ENCODE data around the gene FRAS1. TPM values are rescaled to one million over a fixed set of nuclear protein-coding genes. Genes with fewer than 3 reads are reported as not detected.

FRAS1 gene
- total RNA-seq, 1 donor from 2014 or later = 163 TPM

- no peaks in the 10 kb centered on the region for H3K27me3 Mint-ChIP-seq
- H3K9me3 Mint-ChIP-seq (ENCODE audit: low read depth) = no peaks in the 10 kb centered on the region
- TF ChIP-seq CTCF (IDR thresholded peaks at IDR 0.05; ENCODE audit: unreplicated experiment) = no peak
- H3K36me3 Mint-ChIP-seq (ENCODE audit: insufficient read depth) = peaks cover 32% of the 10 kb centered on the region
- no peak overlapping the region for H3K27ac Mint-ChIP-seq
- H3K4me1 Mint-ChIP-seq (ENCODE audit: low read depth) = no peaks in the 10 kb centered on the region
- H3K4me3 Mint-ChIP-seq (ENCODE audit: low read depth) = no peak overlapping the region
- no peak for DNase-seq (ENCODE audit: low spot score, unreplicated experiment)
These were observed 361.3 kb downstream of the FRAS1 start for GRCh38 chr4:78418406-78418805.

GRCh38 chr4:78423790-78424189 is 366.7 kb downstream of the FRAS1 start:
- TF ChIP-seq CTCF (IDR thresholded peaks at IDR 0.05; ENCODE audit: unreplicated experiment) = no peak
- no peak for DNase-seq (ENCODE audit: low spot score, unreplicated experiment)
- Mint-ChIP-seq H3K27me3 (no peaks in the 10 kb centered on the region), H3K4me3 (ENCODE audit: low read depth) (no peak overlapping the region), H3K9me3 (ENCODE audit: low read depth) (no peaks in the 10 kb centered on the region), H3K36me3 (ENCODE audit: insufficient read depth) (peaks cover 48% of the 10 kb centered on the region), H3K4me1 (ENCODE audit: low read depth) (peaks cover 16% of the 10 kb centered on the region), H3K27ac (no peak overlapping the region)

- Mint-ChIP-seq H3K9me3 (ENCODE audit: low read depth) (no peaks in the 10 kb centered on the region), H3K4me3 (ENCODE audit: low read depth) (no peak overlapping the region), H3K36me3 (ENCODE audit: insufficient read depth) (peaks cover 48% of the 10 kb centered on the region), H3K27ac (no peak overlapping the region), H3K4me1 (ENCODE audit: low read depth) (peaks cover 16% of the 10 kb centered on the region), H3K27me3 (no peaks in the 10 kb centered on the region)
- TF ChIP-seq CTCF (IDR thresholded peaks at IDR 0.05; ENCODE audit: unreplicated experiment) = no peak
- no peak for DNase-seq (ENCODE audit: low spot score, unreplicated experiment)
These were observed 367.3 kb downstream of the FRAS1 start for GRCh38 chr4:78424461-78424860.

- no peaks in the 10 kb centered on the region for H3K9me3 Mint-ChIP-seq (ENCODE audit: low read depth)
- H3K27me3 Mint-ChIP-seq = no peaks in the 10 kb centered on the region
- H3K27ac Mint-ChIP-seq = no peak overlapping the region
- H3K4me3 Mint-ChIP-seq (ENCODE audit: low read depth) = no peak overlapping the region
- TF ChIP-seq CTCF (IDR thresholded peaks at IDR 0.05; ENCODE audit: unreplicated experiment) = no peak
- peaks cover 16% of the 10 kb centered on the region for H3K4me1 Mint-ChIP-seq (ENCODE audit: low read depth)
- peaks cover 36% of the 10 kb centered on the region for H3K36me3 Mint-ChIP-seq (ENCODE audit: insufficient read depth)
- no peak for DNase-seq (ENCODE audit: low spot score, unreplicated experiment)
These were observed 369.8 kb downstream of the FRAS1 start for GRCh38 chr4:78426972-78427371.

- Mint-ChIP-seq H3K27me3 (no peaks in the 10 kb centered on the region), H3K36me3 (ENCODE audit: insufficient read depth) (peaks cover 30% of the 10 kb centered on the region), H3K4me3 (ENCODE audit: low read depth) (no peak overlapping the region), H3K27ac (no peak overlapping the region), H3K9me3 (ENCODE audit: low read depth) (no peaks in the 10 kb centered on the region), H3K4me1 (ENCODE audit: low read depth) (peaks cover 12% of the 10 kb centered on the region)
- no peak for DNase-seq (ENCODE audit: low spot score, unreplicated experiment)
- no peak for TF ChIP-seq CTCF (IDR thresholded peaks at IDR 0.05; ENCODE audit: unreplicated experiment)
These were observed 371.9 kb downstream of the FRAS1 start for GRCh38 chr4:78428996-78429395.

Measured in progenitor cell of endocrine pancreas (in vitro differentiated cells).